ENCODE measurements around the gene RFX3.

DNA sequence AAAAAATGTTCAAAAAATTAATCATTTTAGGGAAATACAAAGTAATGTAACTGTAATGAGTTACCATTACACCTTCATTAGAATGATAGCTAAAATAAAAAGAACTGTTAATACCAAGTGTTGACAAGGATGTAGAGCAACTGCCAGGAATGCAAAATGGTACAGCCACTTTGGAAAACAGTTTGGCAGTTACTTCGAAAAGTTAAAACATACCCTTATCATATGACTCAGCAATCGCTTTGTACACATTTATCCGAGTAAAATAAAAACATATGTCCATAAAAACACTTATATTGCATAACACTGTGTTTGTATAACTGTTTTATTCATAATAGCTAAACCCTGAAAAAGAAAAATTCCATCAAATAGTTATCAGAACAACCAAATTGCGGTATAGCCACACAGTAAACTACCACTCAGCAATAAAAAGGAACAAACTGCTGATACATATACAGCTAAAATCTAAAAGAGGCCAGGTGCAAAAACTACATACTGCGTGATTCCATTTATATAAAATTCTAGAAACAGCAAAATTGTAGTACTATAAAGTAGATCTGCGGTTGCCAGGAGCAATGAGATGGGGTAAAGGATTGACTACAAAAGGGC, 61.7 kb downstream of the RFX3 start:
- TF ChIP-seq, protein P1, sequence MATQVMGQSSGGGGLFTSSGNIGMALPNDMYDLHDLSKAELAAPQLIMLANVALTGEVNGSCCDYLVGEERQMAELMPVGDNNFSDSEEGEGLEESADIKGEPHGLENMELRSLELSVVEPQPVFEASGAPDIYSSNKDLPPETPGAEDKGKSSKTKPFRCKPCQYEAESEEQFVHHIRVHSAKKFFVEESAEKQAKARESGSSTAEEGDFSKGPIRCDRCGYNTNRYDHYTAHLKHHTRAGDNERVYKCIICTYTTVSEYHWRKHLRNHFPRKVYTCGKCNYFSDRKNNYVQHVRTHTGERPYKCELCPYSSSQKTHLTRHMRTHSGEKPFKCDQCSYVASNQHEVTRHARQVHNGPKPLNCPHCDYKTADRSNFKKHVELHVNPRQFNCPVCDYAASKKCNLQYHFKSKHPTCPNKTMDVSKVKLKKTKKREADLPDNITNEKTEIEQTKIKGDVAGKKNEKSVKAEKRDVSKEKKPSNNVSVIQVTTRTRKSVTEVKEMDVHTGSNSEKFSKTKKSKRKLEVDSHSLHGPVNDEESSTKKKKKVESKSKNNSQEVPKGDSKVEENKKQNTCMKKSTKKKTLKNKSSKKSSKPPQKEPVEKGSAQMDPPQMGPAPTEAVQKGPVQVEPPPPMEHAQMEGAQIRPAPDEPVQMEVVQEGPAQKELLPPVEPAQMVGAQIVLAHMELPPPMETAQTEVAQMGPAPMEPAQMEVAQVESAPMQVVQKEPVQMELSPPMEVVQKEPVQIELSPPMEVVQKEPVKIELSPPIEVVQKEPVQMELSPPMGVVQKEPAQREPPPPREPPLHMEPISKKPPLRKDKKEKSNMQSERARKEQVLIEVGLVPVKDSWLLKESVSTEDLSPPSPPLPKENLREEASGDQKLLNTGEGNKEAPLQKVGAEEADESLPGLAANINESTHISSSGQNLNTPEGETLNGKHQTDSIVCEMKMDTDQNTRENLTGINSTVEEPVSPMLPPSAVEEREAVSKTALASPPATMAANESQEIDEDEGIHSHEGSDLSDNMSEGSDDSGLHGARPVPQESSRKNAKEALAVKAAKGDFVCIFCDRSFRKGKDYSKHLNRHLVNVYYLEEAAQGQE (IDR thresholded peaks at IDR 0.05; ENCODE audit: insufficient read depth in 1 of 2, low read depth in 2 of 2, low read length in 1 of 2), result no peak
- TF ChIP-seq POLR2AphosphoS5 (IDR thresholded peaks at IDR 0.05; ENCODE audit: low read depth, low read length), result no peak
- TF ChIP-seq, protein P2, sequence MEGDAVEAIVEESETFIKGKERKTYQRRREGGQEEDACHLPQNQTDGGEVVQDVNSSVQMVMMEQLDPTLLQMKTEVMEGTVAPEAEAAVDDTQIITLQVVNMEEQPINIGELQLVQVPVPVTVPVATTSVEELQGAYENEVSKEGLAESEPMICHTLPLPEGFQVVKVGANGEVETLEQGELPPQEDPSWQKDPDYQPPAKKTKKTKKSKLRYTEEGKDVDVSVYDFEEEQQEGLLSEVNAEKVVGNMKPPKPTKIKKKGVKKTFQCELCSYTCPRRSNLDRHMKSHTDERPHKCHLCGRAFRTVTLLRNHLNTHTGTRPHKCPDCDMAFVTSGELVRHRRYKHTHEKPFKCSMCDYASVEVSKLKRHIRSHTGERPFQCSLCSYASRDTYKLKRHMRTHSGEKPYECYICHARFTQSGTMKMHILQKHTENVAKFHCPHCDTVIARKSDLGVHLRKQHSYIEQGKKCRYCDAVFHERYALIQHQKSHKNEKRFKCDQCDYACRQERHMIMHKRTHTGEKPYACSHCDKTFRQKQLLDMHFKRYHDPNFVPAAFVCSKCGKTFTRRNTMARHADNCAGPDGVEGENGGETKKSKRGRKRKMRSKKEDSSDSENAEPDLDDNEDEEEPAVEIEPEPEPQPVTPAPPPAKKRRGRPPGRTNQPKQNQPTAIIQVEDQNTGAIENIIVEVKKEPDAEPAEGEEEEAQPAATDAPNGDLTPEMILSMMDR (IDR thresholded peaks at IDR 0.05), result no peak
- TF ChIP-seq SIN3A (IDR thresholded peaks at IDR 0.05; ENCODE audit: borderline replicate concordance, insufficient read depth, low read depth, low read length), result no peak

Measured in Panc1 (cell line).